Stimulated activated CD4-positive, alpha-beta T cell treated with anti-CD3 and anti-CD28 coated beads, Interleukin-2, amount 100 ng/mL, for 48 hours (primary cell): Measurements from ENCODE around the gene CCBE1.

ENCODE experiments used
- DNase-seq, 2 donors: peaks; one replicate each; pipeline ENCODE4 v3.0.0-alpha.2; 2020

Gene CCBE1

DNA sequence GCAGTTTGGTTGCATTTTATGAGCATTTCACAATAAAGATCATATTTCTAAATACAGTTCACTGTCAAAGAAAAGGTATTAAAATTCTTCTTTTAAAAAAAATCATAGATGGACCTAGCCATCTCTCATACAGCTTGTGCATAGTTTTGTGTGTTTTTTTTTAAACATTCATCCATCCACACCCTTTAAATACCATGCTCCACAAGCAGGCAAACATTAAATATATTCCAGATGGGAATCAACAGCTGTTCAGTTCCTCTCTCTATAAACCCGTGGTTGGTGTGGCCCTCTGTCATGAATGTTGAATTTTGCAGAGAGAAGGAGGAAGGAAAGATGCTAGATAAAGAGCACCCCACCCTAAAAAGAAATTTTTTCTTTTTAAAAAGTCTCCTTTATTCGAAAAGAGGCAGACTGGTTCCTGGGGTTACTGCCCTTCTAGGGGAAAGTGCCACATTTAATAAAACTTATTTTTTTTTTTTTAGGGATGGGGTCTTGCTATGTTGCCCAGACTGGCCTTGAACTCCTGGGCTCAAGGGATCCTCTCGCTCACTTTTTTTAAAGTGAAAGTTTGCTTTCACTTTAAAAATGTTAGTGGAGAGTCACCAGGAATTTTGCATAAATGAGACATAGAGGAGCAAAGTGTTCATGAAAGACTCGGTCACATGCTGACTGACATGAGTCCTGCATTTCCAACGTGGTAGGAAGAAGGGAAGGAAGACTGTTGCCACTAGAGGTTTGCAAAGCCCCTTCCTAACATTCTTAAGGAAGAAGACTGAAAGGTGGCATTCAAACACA is 264.2 kb downstream of the CCBE1 start:
- no peak for DNase-seq

DNA sequence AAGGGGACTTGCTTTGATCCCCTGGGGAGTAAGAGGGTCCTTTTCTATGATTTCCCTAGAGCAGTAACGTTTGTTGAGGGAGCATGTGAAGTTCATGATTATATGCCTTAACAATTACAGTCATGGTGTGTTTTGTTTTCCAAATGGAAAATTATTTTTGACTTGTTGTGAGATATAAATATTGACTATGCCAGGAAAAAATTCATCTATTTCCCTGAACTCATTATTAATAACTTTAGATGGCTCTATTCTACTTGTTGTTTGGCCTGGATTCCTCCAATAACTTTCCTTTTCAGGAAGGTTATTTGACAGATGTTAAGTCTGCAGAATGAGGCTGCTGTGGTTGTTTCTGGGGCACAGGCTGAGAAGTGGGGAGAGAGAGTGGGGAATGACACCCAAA is 266.1 kb downstream of the CCBE1 start:
- DNase-seq, result no peak

DNA sequence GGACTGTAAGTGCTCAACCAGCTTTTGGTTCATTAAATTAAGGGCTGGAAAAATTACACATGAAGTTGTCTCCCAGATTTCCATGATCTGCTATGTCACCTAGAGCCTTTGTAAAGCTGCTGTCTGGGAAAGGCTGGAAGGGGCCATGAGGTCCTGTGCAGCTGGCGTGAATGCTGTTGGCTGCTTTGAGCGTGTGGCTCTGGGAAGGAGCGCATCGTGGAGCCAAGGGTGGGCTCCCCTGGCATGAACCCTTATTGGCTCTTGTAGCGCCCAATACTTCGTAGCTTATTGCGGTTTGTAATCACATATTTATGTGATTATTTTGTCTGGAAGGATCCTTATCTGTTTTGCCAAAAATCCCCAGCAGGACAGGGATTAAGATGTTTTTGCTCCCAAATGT is 267.6 kb downstream of the CCBE1 start:
- DNase-seq, result no peak

GRCh38 chr18:59428018-59428417 is 269.2 kb downstream of the CCBE1 start:
- no peak for DNase-seq

- no peak for DNase-seq
Measured at GRCh38 chr18:59426855-59427254, 270.4 kb downstream of the CCBE1 start.

DNA sequence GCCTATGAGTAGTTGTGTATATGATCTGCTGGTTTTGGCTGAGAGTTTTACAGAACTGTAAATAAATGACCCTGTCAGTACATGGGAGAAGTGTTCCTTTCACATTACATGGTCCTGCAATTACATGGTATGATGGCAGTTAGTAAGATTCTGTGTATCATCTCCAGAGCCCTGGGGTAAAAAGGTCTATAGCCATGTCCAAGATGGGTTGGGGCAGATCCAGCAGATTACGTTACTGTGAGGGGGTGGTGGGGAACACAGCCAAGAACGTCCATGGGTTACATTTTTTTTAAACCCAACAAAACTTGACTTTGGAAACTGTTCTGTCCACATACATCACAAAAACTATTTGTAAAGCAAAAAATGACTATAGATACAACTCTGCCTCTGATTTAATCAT is 274.0 kb downstream of the CCBE1 start:
- DNase-seq, result no peak

DNA sequence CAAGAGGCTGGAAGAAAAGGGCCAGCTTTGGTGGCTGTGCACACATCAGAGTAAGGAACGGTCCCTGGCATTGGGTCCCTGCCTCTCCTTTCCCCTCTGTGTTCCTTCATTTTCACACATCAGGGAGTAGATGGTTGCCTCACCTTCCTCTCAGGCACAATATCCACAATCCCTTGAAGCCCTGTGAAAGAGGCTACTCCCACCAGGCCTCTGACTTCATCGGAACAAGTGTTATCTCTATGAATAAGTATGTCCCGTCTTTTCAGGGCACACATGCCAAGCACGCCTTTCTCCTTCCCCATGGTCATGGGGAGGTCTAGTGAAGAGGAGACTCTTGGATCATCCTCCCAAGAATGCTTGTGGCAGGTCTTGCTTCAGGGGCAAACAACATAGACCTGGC is 277.0 kb downstream of the CCBE1 start:
- DNase-seq, result no peak

GRCh38 chr18:59419386-59419785 is 277.8 kb downstream of the CCBE1 start:
- no peak for DNase-seq

DNA sequence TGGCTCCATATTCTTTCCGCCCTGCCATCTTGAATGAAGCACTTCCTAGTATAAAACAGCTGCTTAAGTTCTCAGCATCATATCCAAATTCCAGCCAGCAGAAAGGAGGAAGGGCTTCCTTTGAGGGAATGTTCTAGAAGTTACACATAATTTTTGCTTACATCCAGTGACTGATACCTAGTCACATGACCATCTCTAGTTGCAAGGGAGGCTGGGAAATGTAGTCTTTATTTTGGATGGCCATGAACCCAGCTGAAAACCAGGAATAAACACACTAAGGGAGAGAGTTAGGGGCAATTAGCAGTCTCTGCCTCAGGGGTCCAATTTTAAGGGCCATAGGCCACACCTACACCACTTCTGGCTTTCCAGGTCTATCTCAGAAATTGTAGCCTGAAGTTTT is 280.4 kb downstream of the CCBE1 start:
- no peak for DNase-seq

GRCh38 chr18:59414111-59414653 is 283.0 kb downstream of the CCBE1 start:
- no peak for DNase-seq

DNA sequence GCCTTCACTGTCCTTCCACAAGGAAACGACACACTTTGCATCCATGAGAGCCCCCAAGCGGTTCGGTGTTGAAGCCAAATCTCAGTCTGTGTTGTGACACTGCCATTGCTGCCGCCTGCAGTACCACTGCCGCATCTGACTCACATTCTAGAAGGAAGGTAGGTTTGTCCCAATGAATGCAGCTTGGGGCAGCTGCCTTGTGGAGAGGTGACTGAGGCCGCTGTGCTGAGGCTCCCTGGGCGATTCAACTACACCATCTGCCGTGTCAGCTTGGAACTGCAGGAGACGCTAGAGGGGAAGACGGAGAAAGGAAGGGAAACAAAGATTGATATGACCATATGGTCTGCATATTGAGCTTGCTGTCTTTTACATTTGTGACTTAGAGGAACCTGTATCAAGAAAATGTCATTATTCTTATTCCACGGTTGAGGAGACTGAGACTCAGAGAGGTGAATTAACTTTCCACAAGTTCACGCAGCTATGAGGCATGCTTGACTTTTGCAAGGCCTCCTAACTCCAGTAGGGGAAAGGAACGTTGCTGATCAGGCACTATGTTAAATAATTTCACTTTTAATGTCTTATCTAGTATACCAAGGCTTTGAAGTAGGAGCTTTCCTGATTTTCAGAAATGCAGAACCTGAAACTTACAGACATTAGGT is 294.7 kb downstream of the CCBE1 start:
- peak; percentile 68 to 73 for DNase-seq

DNA sequence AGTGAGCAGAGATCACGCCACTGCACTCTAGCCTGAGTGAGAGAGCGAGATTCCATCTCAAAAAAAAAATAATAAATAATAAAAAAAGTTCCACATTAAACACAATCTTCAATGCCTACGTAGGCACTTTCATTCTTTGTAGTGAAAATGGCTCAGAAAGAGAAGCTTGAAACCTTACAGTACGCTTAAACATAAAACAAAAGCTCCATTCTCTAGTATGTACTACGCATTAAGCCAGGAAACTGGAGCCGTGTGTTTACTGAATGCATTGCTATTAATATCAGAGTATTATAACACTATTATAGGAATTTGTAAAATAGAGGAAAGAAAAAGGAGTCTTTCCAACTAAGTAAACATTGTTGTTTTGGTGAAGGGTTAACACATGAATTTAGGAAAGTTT is 296.8 kb downstream of the CCBE1 start:
- DNase-seq, result no peak

- DNase-seq, result no peak
Measured at GRCh38 chr18:59395226-59396175, 301.7 kb downstream of the CCBE1 start.

DNA sequence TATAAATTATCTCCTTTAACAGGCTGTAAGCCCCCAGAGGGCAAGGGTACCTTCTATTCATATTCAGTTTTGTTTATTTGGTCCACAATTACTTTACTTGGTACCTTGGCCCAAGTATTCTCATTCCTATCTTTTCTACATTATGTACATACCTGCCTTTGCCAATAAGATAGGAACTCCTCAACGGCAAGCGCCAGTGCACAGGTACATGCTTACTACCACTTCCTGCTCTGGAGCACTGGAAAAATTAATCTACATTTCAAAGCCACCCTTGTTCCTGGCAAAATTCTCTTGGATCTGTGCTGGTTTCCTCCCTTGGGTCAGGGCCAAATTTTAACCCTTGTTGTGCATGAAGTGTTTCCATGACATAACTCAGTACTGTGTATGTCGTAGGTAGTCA is 303.8 kb downstream of the CCBE1 start:
- no peak for DNase-seq

DNA sequence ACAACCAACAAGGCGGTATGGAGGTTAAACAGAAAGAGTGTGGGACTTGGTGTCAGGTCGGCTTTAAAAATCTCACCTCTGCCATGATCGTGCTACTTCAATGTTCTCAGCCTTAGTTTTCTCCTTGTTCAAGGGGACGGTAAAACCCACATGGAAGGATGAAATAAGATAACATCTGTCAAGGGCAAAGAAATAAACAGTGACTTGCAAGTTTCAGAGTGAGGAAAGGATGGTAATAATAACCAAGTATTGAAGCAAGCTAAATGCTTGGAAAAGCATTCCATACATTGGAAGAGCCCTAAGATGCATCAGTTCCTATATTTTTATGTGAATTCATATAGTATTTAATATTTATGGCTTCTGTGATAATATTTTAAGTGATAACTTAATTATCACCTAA is 308.4 kb downstream of the CCBE1 start:
- no peak for DNase-seq

DNA sequence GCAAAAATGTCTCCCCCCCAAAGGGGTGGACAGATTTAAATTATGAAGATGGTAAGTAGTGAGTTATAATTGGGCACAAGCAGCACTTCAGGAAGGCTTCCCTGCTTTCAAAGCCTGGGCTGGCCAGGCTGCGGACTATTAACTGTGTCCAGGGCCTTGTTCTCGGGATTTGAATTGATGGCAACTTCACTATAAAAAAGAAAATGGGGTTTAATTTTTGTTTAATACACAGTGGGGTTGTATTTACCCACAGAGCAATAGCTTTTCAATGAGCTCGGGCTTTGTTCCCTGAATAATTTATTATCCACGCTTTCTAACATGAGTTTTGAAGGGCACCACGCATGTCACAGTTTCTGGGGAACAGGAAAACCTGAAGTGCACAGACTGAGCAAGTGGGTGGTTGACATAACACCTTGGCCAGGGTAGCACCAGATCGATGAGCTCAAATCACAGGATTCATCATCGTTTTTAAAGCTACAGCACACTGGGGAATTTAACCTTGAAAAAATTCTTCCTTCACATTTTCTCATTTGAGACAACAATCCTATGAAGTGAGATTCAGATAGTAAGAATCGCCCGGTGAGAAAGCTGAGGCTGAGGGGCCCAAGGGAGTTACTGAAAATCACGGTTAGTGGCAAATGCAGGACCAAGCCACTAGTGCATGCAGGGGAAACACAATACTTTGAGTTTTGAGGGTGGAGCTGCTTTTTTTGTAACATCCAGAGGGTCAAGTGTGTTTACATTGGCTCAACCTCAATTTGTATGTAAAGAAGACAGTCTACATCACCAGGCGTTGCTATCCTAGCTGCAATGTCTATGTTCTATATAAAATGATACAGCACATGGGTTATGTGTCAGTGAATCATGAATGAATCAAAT is 309.3 kb downstream of the CCBE1 start:
- DNase-seq, result no peak

GRCh38 chr18:59386909-59387686 is 310.1 kb downstream of the CCBE1 start:
- DNase-seq, result no peak

- no peak for DNase-seq
Measured at GRCh38 chr18:59385191-59385590, 312.0 kb downstream of the CCBE1 start.

GRCh38 chr18:59383851-59384250 is 313.4 kb downstream of the CCBE1 start:
- DNase-seq, result no peak

DNA sequence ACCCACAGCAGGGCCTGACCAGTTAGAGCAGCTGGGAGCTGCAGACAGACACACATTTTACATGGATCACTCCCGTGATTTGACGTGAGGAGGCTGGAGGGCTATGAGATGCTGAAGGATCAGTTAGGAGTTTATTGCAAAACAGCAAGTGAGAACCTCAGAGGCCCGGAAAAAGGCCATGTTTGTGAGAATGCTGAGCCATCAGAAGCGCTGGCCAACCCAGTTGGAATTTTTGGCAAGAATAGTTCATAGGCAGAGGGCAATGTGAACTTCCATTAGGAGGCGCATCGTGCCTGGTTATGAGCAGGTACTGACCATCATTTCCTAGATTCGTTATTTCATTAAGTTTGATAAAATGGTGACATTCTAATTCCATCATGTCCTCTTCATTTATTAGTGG is 314.8 kb downstream of the CCBE1 start:
- DNase-seq, result no peak

DNA sequence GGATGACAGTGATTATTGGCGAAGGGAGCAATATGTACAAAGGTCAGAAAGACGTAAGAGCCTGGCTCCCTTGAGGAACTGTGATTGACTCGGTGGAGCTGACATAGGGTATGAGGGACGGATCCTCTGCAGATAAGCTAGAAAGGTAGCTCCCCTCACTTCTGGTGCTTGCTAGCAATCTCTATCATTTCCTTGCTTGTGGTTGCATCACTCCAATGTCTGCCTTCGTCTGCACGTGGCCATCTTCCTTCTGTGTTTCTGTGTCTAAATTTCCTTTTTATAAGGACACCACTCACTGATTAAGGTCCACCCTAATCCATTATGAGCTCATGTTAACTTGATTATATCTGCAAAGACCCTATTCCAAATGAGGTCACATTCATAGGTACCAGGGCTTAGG is 315.3 kb downstream of the CCBE1 start:
- no peak for DNase-seq
